ENCODE results near the gene FAM210A. TPM values are rescaled to one million over a fixed set of nuclear protein-coding genes. Genes with fewer than 3 reads are reported as not detected.

FAM210A gene
- total RNA-seq, 1 donor from 2014 or later = 19.8 TPM

Small RNA genes lying within 50 kb of the gene (small RNA-seq; reads per million reads assigned to genes)
- gene AP001525.1 = not detected
- not detected for gene RN7SL362P

Other genes starting within 250 kb of the FAM210A start
- gene RNMT, start 115 bp upstream of the FAM210A start, total RNA-seq = 17.2 TPM
- gene MC5R, start 97.6 kb upstream of the FAM210A start, total RNA-seq = 1.6 TPM
- gene MC2R, start 189.0 kb upstream of the FAM210A start, total RNA-seq = not detected

Data from skeletal muscle tissue (tissue), 2 donors.